GM18520 (cell line): Measurements from ENCODE around the gene PRR9.
"Not testable (repeated sequence)": the region's sequence is repeated elsewhere in the genome, so short reads cannot be mapped to it uniquely, and the experiment has no call there.

Source experiments
- ATAC-seq: cut with Tn5 transposase; IDR thresholded peaks from one replicate; pipeline ENCODE4 v1.9.1; 2021; ENCODE audit not compliant: unreplicated experiment

Gene PRR9, protein sequence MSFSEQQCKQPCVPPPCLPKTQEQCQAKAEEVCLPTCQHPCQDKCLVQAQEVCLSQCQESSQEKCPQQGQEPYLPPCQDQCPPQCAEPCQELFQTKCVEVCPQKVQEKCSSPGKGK

DNA sequence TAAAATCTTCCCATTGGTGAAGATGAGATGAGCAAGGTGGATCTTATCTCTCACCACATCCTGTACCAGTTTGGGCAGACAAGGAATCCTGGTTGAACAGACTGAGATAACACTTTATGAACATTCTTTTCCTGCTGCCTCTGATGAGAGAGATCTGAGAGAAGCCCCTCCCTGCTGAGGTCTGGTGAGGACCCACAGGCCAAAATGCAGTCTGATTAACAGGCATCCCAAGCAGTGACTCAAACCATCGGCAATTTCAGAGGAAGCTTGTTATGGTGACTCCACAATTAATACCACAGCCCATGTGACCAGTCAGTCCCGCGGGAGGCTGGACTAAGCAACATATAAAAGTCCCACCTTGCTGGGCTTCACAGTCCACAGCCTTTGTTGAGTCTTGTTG, at the start of gene PRR9:
TSS of gene PRR9 (plus strand) at position 373 of the 400 bp plus-strand sequence. CDS start 561 bp downstream, outside the sequence.
- ATAC-seq: no peak

DNA sequence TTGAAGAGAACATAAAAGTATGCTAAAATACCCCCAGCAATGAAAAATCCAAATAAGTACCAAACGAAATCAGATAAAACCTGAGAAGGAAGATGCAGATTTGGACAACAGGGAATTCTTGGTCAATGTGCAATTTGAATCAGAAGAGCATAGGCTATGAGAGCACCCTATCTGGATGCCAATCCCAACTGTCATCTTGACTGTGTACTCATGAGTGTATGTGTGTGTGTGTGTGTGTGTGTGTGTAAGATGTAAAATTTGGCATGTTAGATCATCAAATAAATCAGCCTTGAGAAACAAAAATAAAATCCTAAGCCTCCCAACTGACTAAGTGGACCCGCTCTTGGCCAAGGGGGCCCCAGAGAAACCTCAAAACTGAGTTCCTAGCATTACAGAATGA, 48.7 kb upstream of the PRR9 start:
- no peak for ATAC-seq

DNA sequence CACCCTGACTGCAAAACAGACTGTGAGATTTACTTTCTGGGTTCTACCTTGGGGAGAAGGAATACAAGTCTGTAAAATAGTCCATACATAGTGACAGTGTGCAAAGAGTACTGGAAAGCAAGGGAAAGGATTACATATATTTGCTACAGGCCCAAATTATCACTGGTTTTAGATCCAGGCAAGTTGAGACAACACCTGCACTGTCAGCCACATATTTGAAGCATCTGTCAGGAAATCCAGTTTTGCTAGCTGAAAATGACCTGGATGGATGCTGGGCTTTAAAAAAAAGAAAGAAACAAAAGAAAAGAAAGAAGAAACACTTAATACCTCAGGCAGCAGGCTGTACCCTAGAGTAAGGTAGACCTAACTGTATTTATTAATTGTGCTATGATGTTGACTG, 42.8 kb upstream of the PRR9 start:
- no peak for ATAC-seq

DNA sequence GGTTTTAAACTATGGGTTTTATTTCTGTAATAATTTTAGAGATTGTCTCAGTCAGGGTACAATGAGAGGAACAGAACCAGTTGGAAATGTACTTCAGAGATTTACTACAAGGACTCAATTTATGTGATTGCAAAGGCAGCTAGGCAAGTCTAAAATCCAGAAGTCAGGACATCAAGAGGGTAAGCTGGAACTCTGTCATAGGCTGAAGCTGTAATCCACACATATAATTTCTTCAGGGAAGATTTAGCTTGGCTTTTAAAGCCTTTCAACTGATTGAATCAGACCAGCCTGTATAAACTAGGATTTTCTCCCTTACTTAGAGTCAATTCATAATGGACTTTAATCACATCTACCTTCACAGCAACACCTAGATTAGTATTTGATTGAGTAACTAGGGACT, 38.5 kb upstream of the PRR9 start:
- ATAC-seq: no peak

DNA sequence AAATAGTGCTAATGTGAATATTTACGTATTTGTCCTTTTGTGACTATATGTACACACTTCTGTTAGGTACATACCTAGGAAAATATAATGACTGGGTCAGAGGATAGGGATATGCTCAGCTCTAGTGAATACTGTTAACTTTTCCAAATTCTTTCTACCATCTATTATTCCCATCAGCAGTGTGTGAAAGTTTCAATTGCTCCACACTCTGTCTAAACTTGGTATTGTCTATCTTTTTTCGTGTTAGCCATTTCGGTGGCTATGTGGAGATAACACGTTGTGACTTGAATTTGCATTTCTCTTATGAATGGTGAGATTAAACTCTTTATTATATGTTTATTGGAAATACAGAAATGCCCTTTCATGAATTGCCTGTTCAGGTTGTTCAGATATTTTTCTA, 36.8 kb upstream of the PRR9 start:
- ATAC-seq: no peak

DNA sequence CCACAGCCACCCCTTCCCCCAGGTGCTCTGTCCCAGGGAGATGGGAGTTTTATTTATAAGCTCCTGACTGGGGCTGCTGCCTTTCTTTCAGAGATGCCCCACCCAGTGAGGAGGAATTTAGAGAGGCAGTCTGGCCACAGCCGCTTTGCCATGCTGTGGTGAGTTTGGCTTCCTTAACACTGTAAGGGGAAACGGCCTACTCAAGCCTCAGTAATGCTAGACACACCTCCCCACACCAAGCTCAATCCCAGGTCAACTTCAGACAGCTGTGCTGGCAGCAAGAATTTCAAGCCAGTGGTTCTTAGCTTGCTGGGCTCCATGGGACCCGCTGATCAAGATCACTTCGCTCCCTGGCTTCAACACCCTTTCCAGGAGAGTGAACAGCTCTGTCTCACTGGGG, 29.1 kb upstream of the PRR9 start:
- ATAC-seq: not testable (repeated sequence)

DNA sequence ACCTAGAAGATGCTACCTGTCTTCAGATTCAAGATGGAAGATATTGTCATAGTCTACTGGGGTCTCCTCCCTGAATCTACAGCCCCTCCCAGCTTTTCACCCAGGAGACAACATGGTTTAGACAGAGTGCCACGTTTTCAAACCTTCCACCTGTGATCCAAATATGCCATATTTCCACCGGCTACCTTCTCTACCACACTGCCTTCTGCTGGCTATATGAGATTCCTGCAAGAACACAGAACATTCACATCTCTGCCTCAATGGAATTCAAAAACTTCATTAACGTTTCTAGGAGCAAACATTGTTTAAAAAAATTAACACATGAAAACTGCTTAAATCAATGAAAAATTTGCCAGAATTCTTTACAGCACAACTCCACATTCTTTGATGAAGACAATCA, 27.0 kb upstream of the PRR9 start:
- ATAC-seq: no peak

DNA sequence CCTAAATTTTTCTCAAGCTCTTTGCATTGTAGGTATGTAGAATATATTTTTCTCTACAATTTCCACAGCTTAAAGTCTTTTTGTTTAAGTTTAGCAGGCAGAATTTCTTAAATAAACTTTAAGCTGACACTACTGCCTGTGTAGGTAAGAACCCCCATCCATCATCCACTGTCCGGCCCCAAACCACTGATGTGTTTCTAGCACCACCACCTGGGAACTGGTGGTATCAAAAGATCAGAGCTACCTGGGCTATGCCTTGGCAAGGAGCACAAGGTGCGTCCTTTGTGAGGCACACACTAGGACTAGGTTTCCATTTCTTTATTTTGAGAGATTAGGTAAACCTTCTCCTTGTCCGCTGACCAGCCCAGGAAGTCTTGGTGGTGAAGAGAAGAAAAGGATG, 24.7 kb upstream of the PRR9 start:
- ATAC-seq: no peak

DNA sequence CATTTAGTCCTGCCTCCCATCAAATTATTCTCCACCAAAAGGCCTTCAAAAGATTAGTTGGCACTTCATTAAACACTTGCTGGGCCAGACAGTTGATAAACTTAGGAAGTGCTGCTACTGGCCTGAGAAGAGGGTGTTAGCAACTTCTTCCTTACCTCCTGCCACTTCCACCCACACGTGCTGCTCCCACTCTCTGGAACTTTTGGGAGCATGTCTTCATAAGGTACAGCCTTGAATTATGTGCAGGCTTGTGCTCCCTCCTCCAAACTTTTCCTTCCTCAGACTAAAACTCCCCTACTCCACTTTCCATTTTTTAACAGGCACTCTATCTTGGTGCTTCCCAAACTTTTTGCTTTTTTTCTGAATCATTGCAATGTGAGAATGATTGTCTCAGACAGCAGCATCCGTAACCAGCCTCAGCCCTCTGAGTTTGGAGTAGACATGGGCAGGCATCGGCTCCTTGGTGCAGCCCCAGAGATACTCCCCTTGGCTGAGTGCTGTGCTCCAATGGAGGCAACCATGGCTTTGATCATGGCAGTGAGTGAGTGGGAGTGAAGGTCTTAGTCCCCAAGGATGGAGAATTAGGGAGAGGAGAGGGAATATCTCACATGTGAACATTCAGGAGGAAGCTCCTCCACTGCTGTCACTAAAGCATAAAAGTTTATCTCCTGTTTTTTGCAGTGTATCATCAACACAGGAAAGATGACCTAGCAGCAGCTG, 22.9 kb upstream of the PRR9 start:
- ATAC-seq: no peak

DNA sequence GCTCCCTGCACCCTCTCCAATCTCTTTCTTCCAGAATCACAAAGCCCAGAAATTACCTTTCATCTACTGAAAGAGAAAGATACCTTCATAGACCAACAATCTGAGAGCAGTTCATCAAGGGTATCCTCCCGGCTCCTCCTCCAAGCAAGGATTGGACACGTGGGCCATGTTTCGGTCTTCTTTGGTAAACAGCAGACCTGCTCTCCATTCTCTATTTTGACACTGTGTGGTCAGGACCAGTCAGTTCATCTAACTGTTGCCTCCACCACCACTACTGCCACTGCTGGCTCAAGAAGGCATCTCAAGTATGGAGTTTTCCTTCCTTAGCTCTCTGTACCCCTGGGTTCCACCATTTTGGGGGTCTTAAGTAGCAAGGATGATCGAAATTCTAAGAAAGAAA, 22.2 kb upstream of the PRR9 start:
- no peak for ATAC-seq

DNA sequence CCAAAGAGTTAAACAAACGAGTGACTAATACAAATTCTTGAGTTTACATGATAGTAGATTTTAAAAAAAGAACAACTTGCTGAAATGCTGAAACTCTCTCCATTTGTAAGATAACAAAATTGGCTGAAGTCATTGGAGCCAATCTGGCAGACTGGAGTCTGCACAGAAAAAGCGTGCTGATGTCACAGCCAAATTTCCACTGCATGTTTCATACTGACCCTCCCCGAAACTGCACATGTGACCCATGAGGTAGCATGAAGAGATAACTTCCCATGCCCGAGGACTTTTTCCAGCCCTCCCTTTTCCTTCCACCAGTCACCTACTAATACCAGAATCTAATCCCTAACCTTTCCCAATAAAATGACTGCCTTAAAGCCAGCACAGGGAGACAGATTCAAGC, 15.4 kb upstream of the PRR9 start:
- ATAC-seq: no peak

DNA sequence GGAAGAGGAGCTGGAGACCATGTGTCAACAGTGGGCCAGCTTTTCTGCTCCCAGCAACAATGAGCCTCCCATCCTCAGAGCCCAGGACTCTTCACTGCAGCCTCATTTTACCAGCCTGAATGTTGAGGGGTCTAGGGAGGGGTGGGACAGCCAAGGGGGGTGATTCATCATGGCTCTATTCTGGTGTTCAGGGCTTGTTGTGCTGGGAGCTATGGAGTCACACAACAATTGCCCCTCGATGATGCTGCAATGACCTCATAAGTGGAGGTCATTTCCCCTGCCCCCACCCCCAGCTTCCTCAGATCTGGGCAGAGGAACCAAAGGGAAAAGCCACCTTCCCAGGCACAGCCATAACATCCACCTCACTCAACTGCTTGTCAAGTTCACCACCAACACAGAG, 14.3 kb upstream of the PRR9 start, which contains the start of gene LELP1:
TSS of gene LELP1 (plus strand) at position 301 of the 400 bp plus-strand sequence. CDS start 1,278 bp downstream, outside the sequence.
- no peak for ATAC-seq

DNA sequence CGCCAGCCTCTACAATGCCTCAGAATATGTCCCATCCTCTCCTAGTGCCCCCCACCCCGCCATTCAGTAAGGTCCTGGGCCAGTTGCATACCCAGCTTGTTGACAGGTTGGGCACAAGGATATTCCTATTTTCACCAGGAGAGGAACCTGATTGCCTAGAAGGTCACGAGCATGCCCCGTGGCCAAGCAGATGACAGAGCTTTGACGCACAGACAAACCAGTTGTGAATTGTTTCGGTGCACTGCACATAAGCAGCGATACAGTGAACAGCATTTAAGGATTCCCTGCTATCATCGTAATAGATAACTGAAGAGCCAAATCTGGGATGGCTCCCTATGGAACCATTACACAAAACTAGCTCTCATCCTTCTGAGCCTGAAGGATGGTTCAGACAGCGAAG, 10.8 kb upstream of the PRR9 start:
- ATAC-seq: no peak

DNA sequence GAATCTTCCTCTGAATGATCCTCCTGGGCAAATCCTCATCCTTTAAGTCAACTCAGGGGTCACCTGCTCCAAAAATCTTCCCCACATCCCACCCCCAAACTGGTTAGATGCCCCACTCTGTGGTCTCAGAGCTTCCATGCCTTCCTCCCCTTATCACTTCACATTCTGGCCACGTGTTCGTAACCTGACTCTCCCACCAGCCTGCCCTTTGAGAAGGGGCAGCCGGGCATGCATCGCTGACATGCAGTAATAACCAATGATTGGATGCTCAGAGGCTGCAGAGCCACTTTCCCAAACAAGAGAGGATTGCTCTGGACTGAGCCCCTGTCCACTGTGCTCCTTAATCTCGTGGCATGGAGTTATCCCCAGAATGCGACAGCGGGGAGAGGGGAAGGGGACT, 7.2 kb upstream of the PRR9 start:
- no peak for ATAC-seq

DNA sequence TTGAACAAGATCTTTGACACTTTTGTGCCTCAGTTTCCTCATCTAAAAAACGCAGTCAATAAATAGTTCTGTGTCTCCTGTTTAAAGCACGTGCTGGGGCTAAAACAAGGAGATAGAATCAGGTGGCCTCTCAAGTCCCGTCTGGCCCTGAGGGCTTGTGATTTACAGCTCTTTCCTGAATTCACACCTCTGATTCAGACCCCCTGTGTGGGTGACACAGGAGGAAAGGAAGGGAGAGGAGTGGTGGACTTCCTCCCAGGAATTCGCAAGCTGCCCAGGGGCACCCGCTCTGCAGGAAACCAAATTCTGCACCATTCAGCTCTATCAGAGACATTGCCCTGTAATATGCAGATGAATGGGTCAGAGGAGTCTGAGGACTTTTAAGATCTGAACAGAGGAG, 5.2 kb upstream of the PRR9 start:
- no peak for ATAC-seq

DNA sequence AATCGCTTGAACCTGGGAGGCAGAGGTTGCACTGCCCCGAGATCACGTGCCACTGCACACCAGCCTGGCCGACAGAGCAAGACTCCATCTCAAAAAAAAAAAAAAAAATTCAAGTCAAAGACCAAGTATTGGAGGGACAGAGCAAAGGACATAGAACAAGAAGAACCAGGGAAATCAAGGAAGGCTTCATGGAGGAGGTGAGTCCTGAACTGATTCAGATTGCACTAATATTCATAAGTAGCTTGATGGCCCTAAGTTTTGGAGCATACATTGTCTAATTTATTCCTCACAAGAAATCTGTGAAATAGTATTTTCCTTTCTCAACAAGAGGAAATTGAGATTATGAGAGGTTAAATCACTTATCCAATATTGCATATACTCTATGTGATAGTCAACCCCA, 3.9 kb upstream of the PRR9 start:
- no peak for ATAC-seq

DNA sequence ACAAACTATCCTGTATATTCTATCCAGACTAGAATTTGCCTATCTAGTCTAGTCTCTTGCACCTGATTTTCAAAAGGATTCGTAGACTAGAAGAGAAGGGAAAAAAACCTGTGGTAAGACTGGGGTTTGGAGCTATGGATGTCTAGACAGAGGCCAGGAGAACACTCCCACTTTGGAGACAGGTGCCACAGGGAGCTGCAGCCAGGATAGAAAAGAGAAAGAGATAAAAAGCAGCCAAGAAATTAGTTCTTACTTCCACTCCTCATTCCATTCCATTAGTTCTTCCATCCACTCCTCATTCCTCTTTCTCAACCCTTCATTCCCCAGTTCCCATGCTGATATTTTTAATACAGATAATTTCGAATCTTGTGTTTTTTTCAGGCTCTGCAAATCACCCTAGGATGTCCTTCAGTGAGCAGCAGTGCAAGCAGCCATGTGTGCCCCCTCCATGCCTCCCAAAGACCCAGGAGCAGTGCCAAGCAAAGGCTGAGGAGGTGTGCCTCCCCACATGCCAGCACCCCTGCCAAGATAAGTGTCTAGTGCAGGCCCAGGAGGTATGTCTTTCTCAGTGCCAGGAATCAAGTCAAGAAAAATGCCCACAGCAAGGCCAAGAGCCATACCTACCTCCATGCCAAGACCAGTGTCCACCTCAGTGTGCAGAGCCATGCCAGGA, 496 bp downstream of the PRR9 start:
- ATAC-seq: no peak

DNA sequence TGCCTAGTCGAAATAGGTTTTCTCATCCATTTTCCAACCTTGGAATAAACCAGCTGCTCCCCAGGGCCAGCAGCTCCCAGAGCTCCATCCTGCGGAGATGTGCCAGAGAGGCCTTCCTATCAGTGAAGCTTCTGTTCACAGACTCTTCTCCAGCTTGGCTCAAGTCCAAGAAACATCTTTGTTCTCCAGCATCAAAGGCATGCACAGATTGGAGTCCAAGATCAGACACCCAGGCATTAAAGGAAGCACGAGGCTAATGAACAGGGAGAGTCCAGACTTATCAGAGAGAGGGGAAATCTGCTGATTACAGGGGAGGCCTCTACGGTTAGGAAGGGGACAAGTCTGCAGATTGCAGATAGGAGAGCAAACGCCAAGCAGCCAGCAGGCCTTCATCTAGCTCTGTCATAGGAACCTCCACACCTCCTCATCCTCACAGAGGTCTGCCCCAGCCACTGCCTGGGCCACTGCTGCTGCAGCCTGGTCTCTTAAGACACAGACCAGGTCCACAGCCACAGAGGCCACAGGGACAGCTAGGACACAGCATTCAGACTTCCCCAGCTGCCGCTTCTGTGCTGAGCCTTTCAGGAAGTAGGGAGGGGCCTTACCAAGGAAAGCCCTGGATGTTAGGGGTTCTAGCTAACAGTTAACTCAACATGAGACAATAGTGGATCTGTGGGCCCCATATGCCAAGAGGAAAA, 3.4 kb downstream of the PRR9 start:
- no peak for ATAC-seq

DNA sequence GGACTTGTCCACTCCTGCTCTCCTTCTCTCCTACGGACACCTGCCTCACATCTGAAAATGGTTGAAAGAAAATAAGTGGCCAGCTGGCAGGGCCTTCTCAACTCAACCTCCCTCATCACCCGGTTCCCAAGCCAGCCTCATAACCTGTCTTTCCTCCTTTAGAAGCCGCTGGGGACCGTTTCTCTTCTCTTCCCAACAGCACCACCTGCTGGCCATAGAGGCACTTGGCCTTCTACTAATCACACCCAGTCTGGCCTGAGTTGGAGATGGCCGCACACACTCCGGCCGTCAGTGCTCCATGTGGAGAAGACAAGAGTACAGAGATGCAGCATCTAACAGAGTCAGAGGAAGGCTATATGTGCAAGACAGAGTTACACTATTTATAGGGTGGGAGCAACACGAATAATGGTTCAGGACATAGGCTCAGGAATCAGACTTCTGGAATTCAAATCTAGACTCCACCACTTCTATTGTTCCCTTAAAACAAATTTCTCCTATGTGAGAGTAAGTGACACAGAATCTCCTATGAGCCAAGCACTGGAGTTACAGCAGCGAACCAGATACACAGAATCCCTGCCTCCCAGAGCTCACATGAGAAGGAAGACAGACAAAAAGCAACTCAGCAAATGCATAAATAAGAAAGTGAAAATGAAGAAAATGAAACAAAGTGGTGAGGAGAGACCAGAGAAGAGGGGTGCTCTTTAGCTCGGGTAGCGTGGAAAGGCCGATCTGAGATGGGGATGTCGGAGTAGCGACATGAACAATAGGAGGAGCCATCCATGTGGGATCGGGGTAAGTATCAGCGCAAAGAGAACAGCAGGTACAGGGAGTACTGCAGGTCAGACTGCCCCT, 5.9 kb downstream of the PRR9 start:
- ATAC-seq: not testable (repeated sequence)

DNA sequence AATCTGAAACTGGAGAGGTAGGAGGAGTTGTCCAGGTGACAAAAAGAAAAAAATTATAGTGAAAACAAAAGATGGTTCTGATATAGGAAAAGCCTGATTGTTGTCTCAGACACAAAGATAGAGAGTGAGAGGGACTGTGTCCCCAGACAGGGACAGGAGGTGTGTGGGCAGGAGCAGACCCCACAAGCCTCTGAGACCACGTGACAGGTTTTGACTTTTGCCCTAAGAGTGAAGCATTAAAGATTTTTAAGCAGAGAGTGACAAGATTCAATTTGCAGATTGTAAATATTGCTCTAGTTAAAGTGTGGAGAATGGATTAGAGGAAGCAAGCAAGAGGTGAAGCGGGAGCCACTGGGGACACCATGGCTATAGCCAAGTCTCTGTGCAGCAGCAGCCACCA, 10.4 kb downstream of the PRR9 start:
- ATAC-seq: no peak

DNA sequence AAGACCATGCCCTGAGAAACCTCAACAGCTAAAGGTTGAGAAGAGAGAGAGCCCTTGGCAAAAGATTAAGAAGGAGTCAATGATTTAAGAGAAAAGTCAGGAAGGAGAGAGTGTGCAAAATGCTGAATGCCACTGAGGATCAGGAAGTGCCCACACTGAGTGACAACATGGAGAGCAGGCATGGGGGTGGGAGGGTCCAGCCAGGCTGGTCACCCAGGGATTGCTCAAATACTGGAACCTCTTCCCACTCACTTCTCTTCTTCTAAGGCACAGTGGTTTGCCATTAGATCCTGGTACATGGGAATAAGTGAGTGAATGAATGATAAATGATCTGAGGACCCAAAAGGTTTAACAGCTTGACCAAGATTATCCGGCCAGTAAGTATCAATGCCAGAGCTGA, 11.1 kb downstream of the PRR9 start:
- no peak for ATAC-seq
